Brain microvascular endothelial cell (primary cell): ENCODE measurements around the gene BCL2.

ENCODE experiments used
- DNase-seq: peaks from one replicate; pipeline ENCODE4 v3.0.0-alpha.2; 2020
- H3K27ac ChIP-seq: fragments of 250-450 bp; sonication (Bioruptor Pico); 2 replicates; pipeline ENCODE4 v1.5.1; 2020; ENCODE audit warnings: mild to moderate bottlenecking, moderate library complexity
- H3K27me3 ChIP-seq: fragments of 250-450 bp; sonication (Bioruptor Pico); replicated peaks from 2 replicates; pipeline ENCODE4 v1.5.1; 2020; ENCODE audit warnings: mild to moderate bottlenecking
- H3K36me3 ChIP-seq: fragments of 250-450 bp; sonication (Bioruptor Pico); replicated peaks from 2 replicates; pipeline ENCODE4 v1.5.1; 2020; ENCODE audit warnings: mild to moderate bottlenecking
- H3K4me3 ChIP-seq: 2 replicates; pipeline ENCODE4 v1.5.1; 2011; ENCODE audit warnings: low read depth, mild to moderate bottlenecking, control low read depth, low read length, moderate library complexity
- in situ Hi-C: cut with HindIII; loops from 2 replicates; pipeline ENCODE4 v1.10.0; 2017; ENCODE audit warnings: low sequenced_read_pairs, low pct_ligation_motif_present
- TF ChIP-seq, protein P1 (sequence below): IDR thresholded peaks from 2 replicates; pipeline ENCODE4 v1.5.1; 2011; ENCODE audit warnings: low read depth, mild to moderate bottlenecking, moderate library complexity, low read length, control low read depth, inconsistent platforms; ENCODE audit errors: missing control alignments

Gene BCL2

DNA sequence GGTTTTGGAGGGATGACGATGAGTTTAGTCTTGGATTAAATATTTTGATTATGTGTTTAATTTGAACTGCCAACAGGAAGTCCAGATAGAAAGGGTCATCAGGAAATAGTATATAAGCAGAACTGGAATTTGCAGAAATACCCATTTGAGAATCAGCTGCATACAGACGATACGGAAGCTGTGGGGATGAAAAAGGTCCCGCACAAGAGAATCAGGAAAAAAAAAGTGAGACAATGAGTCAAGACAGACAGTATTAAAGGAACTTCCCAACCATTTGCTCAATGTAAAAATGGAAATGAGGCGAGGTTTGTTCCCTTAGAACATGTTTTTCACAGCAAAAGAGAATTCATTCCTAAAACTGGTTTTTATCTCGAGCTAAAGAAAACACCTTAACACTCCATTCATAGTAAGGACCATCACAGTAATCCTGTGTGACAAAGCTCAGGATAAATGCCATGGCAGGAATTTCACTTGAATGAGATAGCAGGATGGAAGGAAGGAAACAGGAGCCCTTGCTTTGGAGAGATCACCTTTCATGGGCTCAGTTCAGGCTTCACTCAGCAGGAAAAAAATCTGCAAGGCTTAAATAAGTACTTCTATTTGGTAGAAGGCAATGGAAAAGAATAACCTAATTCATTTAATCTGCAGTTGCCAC, 29.3 kb downstream of the BCL2 start:
- TF ChIP-seq, protein P1, sequence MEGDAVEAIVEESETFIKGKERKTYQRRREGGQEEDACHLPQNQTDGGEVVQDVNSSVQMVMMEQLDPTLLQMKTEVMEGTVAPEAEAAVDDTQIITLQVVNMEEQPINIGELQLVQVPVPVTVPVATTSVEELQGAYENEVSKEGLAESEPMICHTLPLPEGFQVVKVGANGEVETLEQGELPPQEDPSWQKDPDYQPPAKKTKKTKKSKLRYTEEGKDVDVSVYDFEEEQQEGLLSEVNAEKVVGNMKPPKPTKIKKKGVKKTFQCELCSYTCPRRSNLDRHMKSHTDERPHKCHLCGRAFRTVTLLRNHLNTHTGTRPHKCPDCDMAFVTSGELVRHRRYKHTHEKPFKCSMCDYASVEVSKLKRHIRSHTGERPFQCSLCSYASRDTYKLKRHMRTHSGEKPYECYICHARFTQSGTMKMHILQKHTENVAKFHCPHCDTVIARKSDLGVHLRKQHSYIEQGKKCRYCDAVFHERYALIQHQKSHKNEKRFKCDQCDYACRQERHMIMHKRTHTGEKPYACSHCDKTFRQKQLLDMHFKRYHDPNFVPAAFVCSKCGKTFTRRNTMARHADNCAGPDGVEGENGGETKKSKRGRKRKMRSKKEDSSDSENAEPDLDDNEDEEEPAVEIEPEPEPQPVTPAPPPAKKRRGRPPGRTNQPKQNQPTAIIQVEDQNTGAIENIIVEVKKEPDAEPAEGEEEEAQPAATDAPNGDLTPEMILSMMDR = no peak
- in situ Hi-C loops = no loop called here
- Histone ChIP-seq H3K4me3 (no peak overlapping the region), H3K36me3 (no peaks in the 10 kb centered on the region), H3K27ac (no peak overlapping the region), H3K27me3 (no peaks in the 10 kb centered on the region)
- no peak for DNase-seq

GRCh38 chr18:63288311-63288710, 31.3 kb downstream of the BCL2 start:
- no peak for DNase-seq

GRCh38 chr18:63287691-63288220, 31.8 kb downstream of the BCL2 start:
- DNase-seq = no peak
- H3K36me3 ChIP-seq = no peaks in the 10 kb centered on the region
- TF ChIP-seq, protein P1 = no peak
- H3K4me3 ChIP-seq = no peak overlapping the region
- H3K27me3 ChIP-seq = no peaks in the 10 kb centered on the region
- no peak overlapping the region for H3K27ac ChIP-seq
- in situ Hi-C loops = no loop called here

More at GRCh38 chr18:63288311-63288710, 31.3 kb downstream of the BCL2 start:
- TF ChIP-seq, protein P1 = no peak
- in situ Hi-C loops = no loop called here
- H3K4me3 ChIP-seq = no peak overlapping the region
- no peaks in the 10 kb centered on the region for H3K36me3 ChIP-seq
- no peak overlapping the region for H3K27ac ChIP-seq
- H3K27me3 ChIP-seq = no peaks in the 10 kb centered on the region

GRCh38 chr18:63286926-63287325, 32.6 kb downstream of the BCL2 start:
- Histone ChIP-seq H3K27me3 (no peaks in the 10 kb centered on the region), H3K4me3 (no peak overlapping the region), H3K36me3 (no peaks in the 10 kb centered on the region), H3K27ac (no peak overlapping the region)
- DNase-seq = no peak
- TF ChIP-seq, protein P1 = no peak
- in situ Hi-C loops = no loop called here

DNA sequence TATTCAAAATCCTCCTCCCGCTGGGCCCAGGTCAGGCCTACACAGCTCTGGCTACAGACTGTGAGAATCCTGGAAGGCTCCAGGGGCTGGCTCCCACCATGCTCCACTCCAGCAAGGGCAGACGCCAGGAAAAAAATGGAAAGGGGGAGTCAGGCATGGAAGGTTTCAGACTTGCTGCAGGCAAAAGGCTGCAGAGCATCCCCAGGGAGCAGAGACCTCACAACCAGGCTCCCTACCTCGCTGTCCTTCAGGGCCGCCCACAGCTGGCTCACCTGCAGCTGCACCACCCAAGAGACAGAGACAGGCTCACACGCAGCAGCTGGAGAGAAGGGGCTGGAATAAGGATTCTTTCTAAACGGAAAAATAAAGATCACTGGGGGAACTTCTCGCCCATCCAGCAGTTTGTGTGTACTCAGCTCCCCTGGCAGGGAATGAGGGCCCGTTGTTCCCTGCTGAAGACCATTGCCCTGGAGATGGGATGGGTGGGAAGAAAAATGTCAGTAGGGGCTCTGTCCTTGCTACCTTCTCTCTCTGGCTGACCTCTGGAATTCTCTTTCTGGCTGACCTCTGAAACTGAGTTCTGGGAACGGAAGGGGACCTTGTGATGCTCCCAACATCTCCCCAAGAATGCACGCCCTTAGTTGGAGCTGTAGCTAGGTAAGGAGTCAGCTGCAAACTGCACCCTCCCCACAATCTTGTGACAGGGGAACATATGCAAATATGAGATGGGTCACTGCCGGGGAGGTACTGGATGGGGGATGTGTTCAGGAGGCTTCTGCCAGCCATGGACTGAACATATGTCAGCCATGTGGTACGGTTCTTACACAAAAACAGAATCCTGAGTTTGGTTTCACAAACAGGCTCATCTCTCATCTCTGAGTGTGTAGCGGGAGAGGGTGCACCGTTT, 34.5 kb downstream of the BCL2 start:
- no peaks in the 10 kb centered on the region for H3K36me3 ChIP-seq
- no peaks in the 10 kb centered on the region for H3K27me3 ChIP-seq
- no peak for DNase-seq
- no peak overlapping the region for H3K27ac ChIP-seq
- TF ChIP-seq, protein P1 = no peak
- in situ Hi-C loops = no loop called here
- no peak overlapping the region for H3K4me3 ChIP-seq
